Mammary epithelial cell (primary cell): ENCODE measurements around the gene ACHE.

Source experiments
- EZH2 ChIP-seq: IDR thresholded peaks from 2 replicates; pipeline ENCODE4 v1.6.1; 2012; ENCODE audit warnings: low read length, inconsistent platforms, borderline replicate concordance
- TF ChIP-seq, protein P1 (sequence below), 2 donors: IDR thresholded peaks in 1 of 2; conservative IDR thresholded peaks in 1 of 2; 2 replicates each; pipeline ENCODE4 v1.5.1; 2011 to 2012; ENCODE audit warnings: inconsistent platforms in 2 of 2, low read length in 2 of 2, mild to moderate bottlenecking in 2 of 2, control low read depth in 1 of 2, low read depth in 1 of 2; ENCODE audit not compliant: insufficient read depth in 1 of 2; ENCODE audit errors: extremely low read depth in 1 of 2

DNA sequence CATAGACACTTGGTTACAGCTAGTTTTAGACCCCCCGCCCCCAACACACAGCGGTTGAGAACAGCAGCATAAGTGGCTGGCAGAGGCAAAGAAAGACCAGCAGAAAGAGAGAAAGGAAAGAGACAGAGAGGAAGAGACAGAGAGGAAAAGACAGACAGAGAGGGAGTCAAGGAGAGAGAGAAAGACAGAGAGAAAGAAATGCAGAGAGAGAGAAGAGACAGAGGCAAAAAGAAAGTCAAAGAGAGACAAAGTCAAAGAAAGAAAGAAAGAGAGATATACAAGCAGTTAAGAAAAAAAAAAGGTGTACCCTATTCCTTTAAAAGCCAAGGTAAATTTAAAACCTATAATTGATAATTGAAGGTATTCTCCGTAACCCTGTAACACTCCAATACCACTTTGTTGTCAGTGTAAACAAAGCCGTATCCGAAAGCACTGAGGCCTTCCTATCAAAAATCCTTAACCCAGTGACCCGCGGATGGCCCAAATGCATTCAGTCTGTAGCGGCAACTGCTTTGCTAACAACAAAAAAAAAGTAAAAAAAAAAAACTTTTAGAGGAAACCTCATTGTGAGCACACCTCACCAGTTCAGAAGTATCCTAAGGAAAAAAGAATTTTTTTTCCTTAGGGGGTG, 55.1 kb downstream of the ACHE start:
- TF ChIP-seq, protein P1, sequence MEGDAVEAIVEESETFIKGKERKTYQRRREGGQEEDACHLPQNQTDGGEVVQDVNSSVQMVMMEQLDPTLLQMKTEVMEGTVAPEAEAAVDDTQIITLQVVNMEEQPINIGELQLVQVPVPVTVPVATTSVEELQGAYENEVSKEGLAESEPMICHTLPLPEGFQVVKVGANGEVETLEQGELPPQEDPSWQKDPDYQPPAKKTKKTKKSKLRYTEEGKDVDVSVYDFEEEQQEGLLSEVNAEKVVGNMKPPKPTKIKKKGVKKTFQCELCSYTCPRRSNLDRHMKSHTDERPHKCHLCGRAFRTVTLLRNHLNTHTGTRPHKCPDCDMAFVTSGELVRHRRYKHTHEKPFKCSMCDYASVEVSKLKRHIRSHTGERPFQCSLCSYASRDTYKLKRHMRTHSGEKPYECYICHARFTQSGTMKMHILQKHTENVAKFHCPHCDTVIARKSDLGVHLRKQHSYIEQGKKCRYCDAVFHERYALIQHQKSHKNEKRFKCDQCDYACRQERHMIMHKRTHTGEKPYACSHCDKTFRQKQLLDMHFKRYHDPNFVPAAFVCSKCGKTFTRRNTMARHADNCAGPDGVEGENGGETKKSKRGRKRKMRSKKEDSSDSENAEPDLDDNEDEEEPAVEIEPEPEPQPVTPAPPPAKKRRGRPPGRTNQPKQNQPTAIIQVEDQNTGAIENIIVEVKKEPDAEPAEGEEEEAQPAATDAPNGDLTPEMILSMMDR (conservative IDR thresholded peaks at IDR 0.05 in 1 of 2, IDR thresholded peaks at IDR 0.05 in 1 of 2; ENCODE audit: extremely low read depth in 1 of 2, insufficient read depth in 1 of 2, low read depth in 1 of 2, low read length in 2 of 2) = no peak
- no peak for TF ChIP-seq EZH2
